HG03175 (cell line): ENCODE measurements around the gene XYLT1.

ENCODE experiments used
- ATAC-seq: cut with Tn5 transposase; IDR thresholded peaks from one replicate; pipeline ENCODE4 v1.9.1; 2021; ENCODE audit warnings: mild to moderate bottlenecking, moderate library complexity; ENCODE audit not compliant: unreplicated experiment

XYLT1 gene

GRCh38 chr16:17076818-17077498, 393.8 kb downstream of the XYLT1 start:
- no peak for ATAC-seq

GRCh38 chr16:17076092-17076754, 394.5 kb downstream of the XYLT1 start:
- ATAC-seq = no peak

- ATAC-seq = no peak
Observed at GRCh38 chr16:17072104-17072503, 398.7 kb downstream of the XYLT1 start.

GRCh38 chr16:17070882-17071592, 399.7 kb downstream of the XYLT1 start:
- ATAC-seq = peak; percentile 79

GRCh38 chr16:17069681-17070080, 401.1 kb downstream of the XYLT1 start:
- ATAC-seq = no peak

- no peak for ATAC-seq
Observed at GRCh38 chr16:17068524-17068923, 402.2 kb downstream of the XYLT1 start.

- no peak for ATAC-seq
Observed at GRCh38 chr16:17067882-17068281, 402.9 kb downstream of the XYLT1 start.

GRCh38 chr16:17063201-17064139, 407.3 kb downstream of the XYLT1 start:
- ATAC-seq = no peak

GRCh38 chr16:17062676-17063075, 408.1 kb downstream of the XYLT1 start:
- no peak for ATAC-seq

- ATAC-seq = no peak
Observed at GRCh38 chr16:17061326-17061725, 409.4 kb downstream of the XYLT1 start.

GRCh38 chr16:17058471-17058870, 412.3 kb downstream of the XYLT1 start:
- no peak for ATAC-seq

- ATAC-seq = no peak
Observed at GRCh38 chr16:17056666-17057065, 414.1 kb downstream of the XYLT1 start.

- ATAC-seq = no peak
Observed at GRCh38 chr16:17053536-17054160, 417.1 kb downstream of the XYLT1 start.
